Gastroesophageal sphincter (tissue), 4 donors: ENCODE data around the gene RBM38. TPM values are rescaled to one million over a fixed set of nuclear protein-coding genes. Genes with fewer than 3 reads are reported as not detected.

Experiments used
- ATAC-seq: fragments of 150-250 bp; one replicate; pipeline ENCODE4 v1.9.1; 2016; ENCODE audit warnings: mild to moderate bottlenecking, moderate library complexity
- H3K27ac ChIP-seq, 4 donors: fragments of 200-600 bp; sonication (generic) in 3 of 4; 1 replicate in 3 of 4; 2 replicates in 1 of 4; pipeline ENCODE4 v1.5.1; 2016 to 2019
- H3K27me3 ChIP-seq: fragments of 200-600 bp; sonication (generic); one replicate; pipeline ENCODE4 v1.5.1; 2019
- H3K36me3 ChIP-seq, 2 donors: fragments of 200-600 bp; sonication (generic); one replicate each; pipeline ENCODE4 v1.5.1; 2019; ENCODE audit warnings: control low read depth in 1 of 2
- H3K4me1 ChIP-seq, 3 donors: fragments of 200-600 bp; sonication (generic); 1 replicate in 2 of 3; 2 replicates in 1 of 3; pipeline ENCODE4 v1.5.1; 2016 to 2019; ENCODE audit warnings: control low read depth in 2 of 3
- H3K4me3 ChIP-seq, 2 donors: fragments of 200-600 bp; sonication (generic); one replicate each; pipeline ENCODE4 v1.5.1; 2019; ENCODE audit warnings: mild to moderate bottlenecking in 1 of 2, moderate library complexity in 1 of 2
- H3K9me3 ChIP-seq, 3 donors: fragments of 200-600 bp; sonication (generic); one replicate each; pipeline ENCODE4 v1.5.1; 2017 to 2019; ENCODE audit warnings: control low read depth in 2 of 3
- EP300 ChIP-seq: sonication (generic); formaldehyde crosslinking; IDR thresholded peaks from one replicate; pipeline ENCODE4 v1.6.1; 2017; ENCODE audit warnings: antibody characterized with exemption, mild to moderate bottlenecking
- POLR2A ChIP-seq, 2 donors: fragments of 450-650 bp; IDR thresholded peaks; one replicate each; pipeline ENCODE4 v1.6.1; 2017; ENCODE audit warnings: antibody characterized with exemption in 2 of 2, mild to moderate bottlenecking in 2 of 2, moderate library complexity in 1 of 2
- POLR2AphosphoS5 ChIP-seq: sonication (generic); formaldehyde crosslinking; IDR thresholded peaks from one replicate; pipeline ENCODE4 v1.6.1; 2017; ENCODE audit warnings: antibody characterized with exemption
- WGBS, 2 donors: methylation state at CpG; one replicate each; pipeline ENCODE4 v1.1.5; 2018; ENCODE audit warnings: low coverage in 1 of 2; 5-methylcytosine and 5-hydroxymethylcytosine counted together
- total RNA-seq, 4 donors: library from RNA; depleted of rRNA; stranded (reverse); fragments of >200 nt; gene quantifications; one replicate each; pipeline ENCODE4 v1.1.0, GENCODE V29; 2016
- TF ChIP-seq, protein P1 (sequence below), 4 experiments: fragments of 200-600 bp in 2 of 4; fragments of 450-650 bp in 2 of 4; sonication (generic) in 1 of 4; IDR thresholded peaks; one replicate each; pipeline ENCODE4 v1.5.1; 2017 to 2019; ENCODE audit warnings: antibody characterized with exemption in 4 of 4, mild to moderate bottlenecking in 2 of 4, moderate library complexity in 2 of 4

The RBM38 gene
- total RNA-seq, 4 donors from 2014 or later: 50.9 to 190 (median 106) TPM

DNA sequence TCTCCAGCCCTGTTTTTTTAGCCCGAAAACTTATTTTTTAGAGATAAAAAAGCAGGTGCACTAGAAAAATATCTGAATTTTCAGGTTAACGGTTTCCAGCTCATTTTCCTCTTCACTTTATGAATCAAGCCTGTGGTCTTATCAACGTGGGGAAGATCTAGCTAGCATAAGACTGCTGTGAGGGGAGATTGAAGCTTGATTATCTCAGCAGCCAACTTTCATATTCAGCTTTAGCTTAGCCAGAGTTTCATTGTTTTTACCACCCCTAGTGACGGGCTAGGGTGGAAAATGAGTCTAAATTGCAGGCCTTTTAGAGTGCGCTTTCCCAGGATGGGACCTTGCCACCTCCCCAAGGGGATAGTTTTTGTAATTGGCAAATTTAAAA, 11.9 kb upstream of the RBM38 start:
- 67 to 74% methylated on average over 4 to 5 of the region's 5 CpGs for whole genome bisulfite sequencing, 2 donors
- H3K36me3 ChIP-seq: peaks cover 0 to 69% of the 10 kb centered on the region in 2 donors
- no peak for ATAC-seq

DNA sequence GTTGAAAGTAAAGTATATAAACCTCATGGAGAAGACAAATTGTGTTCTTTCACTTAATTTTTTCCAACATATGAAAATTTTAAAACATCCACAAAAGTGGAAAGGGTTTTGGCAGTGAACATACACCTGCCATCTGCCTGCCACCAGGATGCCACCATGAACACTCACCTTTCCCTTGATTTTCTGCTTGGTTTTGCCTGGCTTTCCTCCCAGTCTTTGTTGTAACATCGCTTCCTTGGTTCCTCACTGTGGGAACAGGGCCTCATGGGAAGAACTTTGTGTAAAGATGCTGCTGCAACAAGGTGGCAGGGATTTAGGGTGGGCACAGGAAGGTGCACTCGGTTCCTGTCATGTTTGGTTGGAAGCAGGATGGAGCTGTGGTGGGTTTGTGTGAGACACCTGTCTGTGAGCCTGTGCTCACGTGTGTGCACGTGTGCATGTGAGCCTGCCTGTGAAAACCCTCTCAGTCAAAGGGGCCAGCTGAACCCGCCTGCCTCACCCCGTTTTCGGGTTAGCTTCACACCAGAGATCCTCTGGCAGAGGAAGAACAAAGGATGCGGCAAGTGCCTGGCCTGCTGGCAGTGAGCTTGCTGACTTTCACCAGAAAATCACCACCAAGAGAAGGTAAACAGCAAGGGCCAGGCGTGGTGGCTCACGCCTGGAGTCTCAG, 11.0 kb upstream of the RBM38 start:
- H3K36me3 ChIP-seq: peaks cover 0 to 68% of the 10 kb centered on the region in 2 donors
- H3K27ac ChIP-seq: no peak overlapping the region
- no peaks in the 10 kb centered on the region for H3K27me3 ChIP-seq
- WGBS, 2 donors: 84 to 88% methylated on average over 1 to 9 of the region's 10 CpGs
- H3K9me3 ChIP-seq: no peaks in the 10 kb centered on the region
- H3K4me1 ChIP-seq: peaks cover 0 to 9% (median 0%) of the 10 kb centered on the region in 3 donors
- H3K4me3 ChIP-seq: no peak overlapping the region
- ATAC-seq: no peak
- TF ChIP-seq EP300 (no peak), POLR2A (IDR thresholded peaks at IDR 0.05) (no peak), POLR2AphosphoS5 (no peak)
- TF ChIP-seq, protein P1, sequence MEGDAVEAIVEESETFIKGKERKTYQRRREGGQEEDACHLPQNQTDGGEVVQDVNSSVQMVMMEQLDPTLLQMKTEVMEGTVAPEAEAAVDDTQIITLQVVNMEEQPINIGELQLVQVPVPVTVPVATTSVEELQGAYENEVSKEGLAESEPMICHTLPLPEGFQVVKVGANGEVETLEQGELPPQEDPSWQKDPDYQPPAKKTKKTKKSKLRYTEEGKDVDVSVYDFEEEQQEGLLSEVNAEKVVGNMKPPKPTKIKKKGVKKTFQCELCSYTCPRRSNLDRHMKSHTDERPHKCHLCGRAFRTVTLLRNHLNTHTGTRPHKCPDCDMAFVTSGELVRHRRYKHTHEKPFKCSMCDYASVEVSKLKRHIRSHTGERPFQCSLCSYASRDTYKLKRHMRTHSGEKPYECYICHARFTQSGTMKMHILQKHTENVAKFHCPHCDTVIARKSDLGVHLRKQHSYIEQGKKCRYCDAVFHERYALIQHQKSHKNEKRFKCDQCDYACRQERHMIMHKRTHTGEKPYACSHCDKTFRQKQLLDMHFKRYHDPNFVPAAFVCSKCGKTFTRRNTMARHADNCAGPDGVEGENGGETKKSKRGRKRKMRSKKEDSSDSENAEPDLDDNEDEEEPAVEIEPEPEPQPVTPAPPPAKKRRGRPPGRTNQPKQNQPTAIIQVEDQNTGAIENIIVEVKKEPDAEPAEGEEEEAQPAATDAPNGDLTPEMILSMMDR (IDR thresholded peaks at IDR 0.05): no peak

More for the DNA sequence above, 11.9 kb upstream of the RBM38 start:
- Histone ChIP-seq H3K4me3 (no peak overlapping the region), H3K27me3 (no peaks in the 10 kb centered on the region), H3K9me3 (no peaks in the 10 kb centered on the region), H3K4me1 (peaks cover 0 to 9% (median 0%) of the 10 kb centered on the region in 3 donors), H3K27ac (no peak overlapping the region)
- no peak for TF ChIP-seq EP300
- TF ChIP-seq POLR2AphosphoS5: no peak
- TF ChIP-seq, protein P1 (IDR thresholded peaks at IDR 0.05): no peak
- no peak for TF ChIP-seq POLR2A (IDR thresholded peaks at IDR 0.05)

DNA sequence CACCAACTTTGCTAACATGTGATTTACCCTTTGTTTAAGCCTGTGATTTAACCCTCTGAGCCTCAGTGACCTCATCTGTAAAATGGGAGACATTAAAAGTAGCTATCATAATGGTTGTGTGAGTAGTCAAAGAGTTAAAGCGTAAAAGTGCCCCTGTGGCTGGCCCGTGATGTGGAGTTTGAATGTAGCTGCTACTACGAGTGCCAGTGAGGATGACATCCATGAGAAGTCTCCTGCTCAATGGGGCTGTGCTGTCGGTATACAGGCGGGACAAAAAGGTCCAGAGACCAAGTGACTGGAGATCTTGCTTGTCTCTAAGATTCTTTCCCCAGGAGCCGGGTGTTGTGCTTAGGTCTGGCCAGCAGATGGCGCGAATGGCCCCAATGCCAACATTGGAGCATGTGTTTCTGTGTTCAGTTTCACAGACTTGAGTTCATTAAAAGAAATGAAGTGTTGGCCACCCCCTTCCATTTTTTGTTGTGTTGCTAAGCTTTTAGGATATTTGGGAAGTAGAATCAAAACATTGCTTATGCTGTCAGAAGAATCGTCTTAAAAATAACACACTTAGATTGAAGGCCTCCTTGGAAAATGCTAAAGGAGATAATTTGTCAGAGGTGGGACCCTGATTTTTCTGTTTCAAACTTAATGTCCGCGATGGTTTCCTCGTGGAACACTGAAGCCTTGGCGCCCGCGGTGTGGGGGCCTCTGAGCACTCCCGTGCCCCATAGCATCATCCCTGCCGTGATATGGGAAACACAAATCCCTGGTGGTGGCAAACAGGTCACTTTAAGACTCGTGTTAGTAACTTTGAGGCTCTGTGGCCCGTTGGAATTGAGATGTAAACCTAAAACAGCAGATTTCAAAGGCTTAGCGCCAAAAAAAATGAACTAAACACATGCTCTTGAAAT, 9.3 kb upstream of the RBM38 start:
- WGBS, 2 donors: 27 to 43% methylated on average over 11 to 15 of the region's 20 CpGs
- peaks cover 0 to 59% of the 10 kb centered on the region in 2 donors for H3K36me3 ChIP-seq

GRCh38 chr20:57382516-57382915, 8.7 kb upstream of the RBM38 start:
- Histone ChIP-seq H3K27me3 (no peaks in the 10 kb centered on the region), H3K4me1 (peaks cover 0 to 9% (median 0%) of the 10 kb centered on the region in 3 donors), H3K9me3 (no peaks in the 10 kb centered on the region), H3K4me3 (no peak overlapping the region), H3K27ac (peak overlapping the region in 2 of 4 donors; percentile 50 to 55), H3K36me3 (peaks cover 0 to 52% of the 10 kb centered on the region in 2 donors)
- ATAC-seq: no peak
- WGBS, 2 donors: 82 to 89% methylated on average over 5 of the region's 5 CpGs
- no peak for TF ChIP-seq POLR2A (IDR thresholded peaks at IDR 0.05)
- no peak for TF ChIP-seq EP300
- no peak for TF ChIP-seq POLR2AphosphoS5
- TF ChIP-seq, protein P1 (IDR thresholded peaks at IDR 0.05): no peak

More for the DNA sequence above, 9.3 kb upstream of the RBM38 start:
- peak overlapping the region in 2 of 4 donors; percentile 50 to 55 for H3K27ac ChIP-seq
- H3K4me1 ChIP-seq: peaks cover 0 to 9% (median 0%) of the 10 kb centered on the region in 3 donors
- ATAC-seq: peak; percentile 60
- no peak overlapping the region for H3K4me3 ChIP-seq
- no peaks in the 10 kb centered on the region for H3K27me3 ChIP-seq
- no peaks in the 10 kb centered on the region for H3K9me3 ChIP-seq
- TF ChIP-seq POLR2A (IDR thresholded peaks at IDR 0.05) (no peak), POLR2AphosphoS5 (peak; percentile 31)
- TF ChIP-seq, protein P1 (IDR thresholded peaks at IDR 0.05): peak in 3 of 4 experiments; percentile 92 to 95 (median 94)
